Embryonic facial prominence (tissue), 1 donor: Measurements from ENCODE around the gene TNNI3.
"Not testable (repeated sequence)": the region's sequence is repeated elsewhere in the genome, so short reads cannot be mapped to it uniquely, and the experiment has no call there.

Experiments used
- DNase-seq: peaks from one replicate; pipeline ENCODE4 v3.0.0-alpha.2; 2016; ENCODE audit errors: extremely low spot score

Gene TNNI3

DNA sequence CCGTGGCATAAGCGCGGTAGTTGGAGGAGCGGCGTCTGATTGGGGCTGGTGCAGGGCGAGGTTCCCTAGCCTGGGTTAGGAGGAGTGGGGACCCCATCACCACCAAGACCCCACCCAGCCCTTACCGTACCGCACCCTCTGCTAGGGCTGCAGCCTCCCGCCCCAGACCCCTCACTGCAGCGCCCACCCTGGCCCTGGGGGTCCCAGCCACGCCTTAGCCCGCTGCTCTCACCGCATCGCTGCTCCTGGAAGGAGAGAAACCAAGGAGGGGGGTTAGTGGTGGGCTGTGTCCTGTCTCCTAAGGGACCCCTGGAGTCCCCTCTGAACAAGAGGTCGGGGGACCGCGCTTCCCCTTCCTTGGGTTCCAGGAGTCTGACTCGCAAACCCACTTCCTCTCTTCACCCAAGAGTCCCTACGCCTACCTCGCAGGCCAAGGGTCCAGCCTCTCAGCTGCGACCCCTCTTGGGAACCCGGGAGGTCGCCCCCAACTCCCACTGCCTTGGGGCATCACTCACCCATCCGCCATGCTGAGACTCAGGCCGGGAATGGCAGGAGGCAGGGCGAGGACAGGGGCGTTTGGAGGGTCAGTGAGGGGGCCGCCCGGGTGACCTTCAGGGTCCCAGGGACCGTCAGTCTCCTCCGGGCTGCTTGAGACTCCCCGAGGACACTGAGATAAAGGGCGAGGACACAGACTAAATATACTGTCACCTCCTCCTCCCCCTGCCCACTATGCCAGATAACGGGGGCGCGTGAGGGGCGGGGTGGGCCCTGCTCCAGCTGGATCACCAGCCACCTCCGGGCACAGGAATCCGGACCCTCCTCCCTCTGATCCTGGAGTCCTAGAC lies at the start of gene TNNI3:
Gene TNNI3, minus strand, starts transcription at position 669 of the 845 bp plus-strand sequence. Its CDS starts 143 bp downstream, at position 526.
- DNase-seq, result no peak

DNA sequence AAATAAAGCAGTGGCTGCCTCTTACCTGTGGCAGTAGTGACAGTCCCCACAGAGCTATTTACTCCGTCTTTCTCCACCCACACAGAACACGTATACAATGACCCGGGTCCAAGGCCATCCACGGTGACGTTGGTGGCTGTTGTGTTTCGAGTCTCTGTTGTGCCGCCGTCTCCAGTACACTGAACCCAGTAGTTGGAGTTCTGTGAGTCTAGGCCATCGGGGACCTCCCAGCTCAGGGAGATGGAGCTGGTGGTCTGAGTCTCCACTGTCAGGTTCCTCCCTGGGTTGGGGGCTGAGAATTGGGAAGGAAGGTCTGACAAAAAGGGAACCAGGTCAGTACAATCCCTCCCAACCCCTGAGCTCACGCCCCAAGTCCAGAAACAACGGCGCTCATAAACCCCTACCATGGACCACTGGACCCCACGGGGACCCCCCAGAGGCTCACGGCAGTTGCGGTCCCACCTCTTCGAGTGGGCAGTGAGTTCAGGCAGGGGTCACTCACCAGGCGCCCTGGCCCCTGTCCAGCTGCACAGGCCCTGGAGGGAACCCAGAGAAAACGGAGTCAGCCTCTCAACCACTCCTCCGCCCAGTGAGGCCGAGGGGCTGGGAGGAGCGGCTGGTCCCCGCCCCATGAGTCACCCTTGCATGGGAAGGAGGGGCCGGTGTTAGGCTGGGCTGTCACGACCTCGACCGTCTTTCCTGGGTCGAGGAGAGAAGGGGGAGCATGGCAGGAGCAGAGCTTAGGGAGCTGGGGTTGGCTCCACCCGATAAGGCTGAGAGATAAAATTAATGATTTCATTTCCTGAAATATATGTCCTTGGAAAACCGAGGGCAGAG lies 49.4 kb upstream of the TNNI3 start:
- DNase-seq, result no peak

DNA sequence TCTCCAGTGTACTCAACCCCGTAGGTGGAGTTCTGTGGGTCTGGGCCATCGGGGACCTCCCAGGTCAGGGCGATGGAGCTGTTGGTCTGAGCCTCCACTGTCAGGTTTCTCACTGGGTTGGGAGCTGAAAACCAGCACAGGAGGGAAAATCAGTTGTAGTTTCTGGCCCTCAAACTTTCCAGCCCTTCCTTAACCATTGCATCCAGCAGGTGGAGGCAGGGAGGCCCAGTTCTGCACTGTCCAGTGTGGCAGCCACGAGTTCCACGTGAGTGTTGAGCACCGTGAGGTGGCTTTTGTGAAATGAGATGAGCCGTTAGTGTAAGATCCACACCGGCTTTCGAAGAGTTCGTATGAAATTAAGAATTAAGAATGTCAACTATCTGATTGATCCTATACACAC lies 44.7 kb upstream of the TNNI3 start:
- DNase-seq, result not testable (repeated sequence)

DNA sequence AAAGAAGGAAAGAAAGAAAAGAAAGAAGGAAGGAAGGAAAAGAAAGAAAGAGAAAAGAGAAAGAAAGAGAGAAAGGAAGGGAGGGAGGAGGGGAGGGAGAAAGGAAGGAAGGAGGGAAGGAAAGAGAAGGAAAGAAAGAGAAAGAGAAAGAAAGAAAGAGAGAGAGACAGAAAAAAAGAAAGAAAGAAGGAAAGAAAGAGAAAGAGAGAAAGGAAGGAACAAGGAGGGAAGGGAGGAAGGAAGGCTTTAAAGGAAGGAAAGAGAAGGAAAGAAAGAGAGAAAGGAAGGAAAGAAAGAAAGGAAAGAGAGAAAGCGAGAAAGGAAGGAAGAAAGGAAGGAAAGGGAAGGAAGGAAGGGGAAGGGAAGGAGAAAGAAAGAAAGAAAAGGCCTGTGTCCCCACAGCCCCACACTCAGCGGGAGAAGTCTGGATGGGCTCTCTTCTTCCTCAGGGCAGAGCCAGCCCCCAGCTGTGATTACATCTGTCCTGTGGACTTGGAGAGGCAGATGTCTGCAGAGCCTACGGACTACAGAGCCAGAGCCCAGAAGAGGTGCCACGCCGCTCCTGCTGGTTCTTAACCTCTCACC lies 42.2 kb upstream of the TNNI3 start:
- DNase-seq, result no peak

DNA sequence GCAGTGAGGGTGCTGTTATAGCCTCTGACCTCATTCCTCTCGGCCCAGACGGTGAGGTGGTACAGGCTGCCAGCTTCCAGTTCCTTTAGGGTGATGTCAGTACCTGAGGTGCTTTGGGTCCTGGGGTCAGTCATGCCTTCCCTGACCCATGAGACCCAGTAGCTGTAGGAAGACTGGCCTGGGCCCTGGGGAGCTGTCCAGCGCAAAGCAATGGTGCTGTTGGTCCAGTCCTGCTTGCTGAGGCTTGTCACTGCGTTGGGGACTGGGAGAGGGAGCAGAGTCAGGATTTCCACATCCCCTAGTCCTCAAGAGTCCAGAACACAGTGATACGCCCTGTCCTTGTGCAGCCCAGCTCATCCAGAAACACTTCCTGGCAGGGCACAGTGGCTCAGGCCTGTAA lies 41.1 kb upstream of the TNNI3 start:
- no peak for DNase-seq

DNA sequence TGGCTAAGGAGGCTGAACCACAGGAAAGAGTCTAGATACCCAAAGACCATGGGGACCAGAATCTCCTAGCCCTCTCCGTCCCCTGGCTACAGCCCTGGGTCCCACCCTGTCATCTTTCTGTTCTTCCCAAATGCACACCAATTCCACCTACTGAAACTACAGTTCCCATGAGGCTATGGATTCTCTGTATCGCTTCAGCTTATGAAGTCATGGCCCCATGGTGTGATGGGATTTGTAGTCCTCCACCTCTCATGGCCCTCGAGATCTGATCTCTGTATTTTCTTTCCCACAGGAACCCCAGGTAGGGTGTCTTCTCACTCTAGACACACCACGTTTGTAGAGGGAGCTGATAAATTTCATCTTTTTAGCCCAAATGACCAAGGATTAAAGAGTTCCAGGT lies 40.0 kb upstream of the TNNI3 start:
- no peak for DNase-seq

DNA sequence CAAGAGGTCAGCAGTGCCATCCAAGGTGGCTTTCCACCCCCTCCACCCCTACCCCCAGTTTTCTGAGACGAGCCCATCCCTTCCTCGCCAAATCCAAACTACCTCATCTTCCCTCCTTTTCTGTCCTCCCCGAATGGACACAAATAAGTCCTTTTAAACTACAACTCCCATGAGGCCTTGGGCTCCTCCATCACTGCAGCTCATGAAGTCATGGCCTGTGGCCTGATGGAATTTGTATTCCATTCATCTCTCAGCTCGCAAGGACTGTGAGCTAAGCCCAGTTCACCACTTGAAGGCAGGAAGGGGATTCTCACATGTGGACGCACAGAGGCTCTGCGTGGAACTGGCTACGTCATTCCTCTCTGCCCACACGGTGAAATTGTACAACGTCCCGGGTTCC lies 39.3 kb upstream of the TNNI3 start:
- DNase-seq, result no peak

DNA sequence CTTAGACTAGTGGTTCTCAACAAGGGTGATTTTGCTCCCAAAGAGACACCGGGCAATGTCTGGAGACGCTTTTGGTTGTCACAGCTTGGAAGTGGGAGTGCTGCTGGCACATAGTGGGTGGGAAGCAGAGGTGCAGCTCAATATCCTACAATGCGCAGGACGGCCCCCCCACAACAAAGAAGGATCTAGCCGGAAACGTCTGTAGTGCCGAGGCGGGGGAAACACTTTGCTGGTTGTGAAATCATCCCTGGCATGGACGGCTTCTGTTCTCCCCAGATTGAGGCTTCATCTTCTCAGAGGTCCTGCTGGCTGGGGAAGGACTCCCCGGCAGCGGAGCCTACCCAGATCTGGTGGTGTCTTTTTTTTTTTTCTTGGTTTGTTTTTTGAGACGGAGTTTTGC lies 35.9 kb upstream of the TNNI3 start:
- DNase-seq, result no peak

DNA sequence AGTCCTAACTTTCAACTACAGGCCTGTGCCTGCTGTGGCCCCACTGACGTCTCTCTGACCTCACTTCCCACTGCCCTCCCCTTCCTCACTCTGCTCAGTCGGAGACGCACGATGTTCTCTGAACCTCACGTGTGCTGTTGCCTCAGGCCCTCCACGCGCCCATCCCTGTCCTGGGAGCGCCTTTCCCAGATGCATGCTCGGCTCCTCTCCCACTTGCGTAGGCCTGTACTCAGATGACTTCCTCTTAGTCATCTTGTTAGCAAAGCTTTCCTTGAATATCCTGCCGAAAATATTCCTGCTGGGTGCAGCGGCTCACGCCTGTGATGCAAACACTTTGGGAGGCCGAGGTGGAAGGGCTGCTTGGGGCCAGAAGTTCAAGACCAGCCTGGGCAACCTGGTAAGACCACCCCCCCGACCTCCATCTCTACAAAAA lies 31.9 kb upstream of the TNNI3 start:
- no peak for DNase-seq

DNA sequence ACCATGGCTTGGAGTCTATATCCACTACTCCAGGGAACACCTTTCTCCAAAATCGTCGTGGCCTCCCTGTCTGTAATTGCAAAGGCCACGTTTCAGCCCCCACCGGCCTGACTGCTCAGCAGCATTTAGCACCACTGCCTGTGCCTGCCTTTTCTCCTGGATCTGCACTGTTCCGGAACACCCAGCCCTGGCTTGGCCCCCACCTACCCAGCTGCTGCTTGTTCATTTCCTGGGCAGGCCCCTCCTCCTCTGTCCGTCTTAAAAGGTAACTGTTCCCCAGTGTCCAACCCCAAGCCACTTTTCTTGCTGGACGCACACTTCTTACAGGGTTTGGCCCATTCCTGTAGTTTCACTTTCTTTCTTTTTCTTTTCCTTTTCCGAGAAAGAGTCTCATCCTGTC lies 31.1 kb upstream of the TNNI3 start:
- no peak for DNase-seq

DNA sequence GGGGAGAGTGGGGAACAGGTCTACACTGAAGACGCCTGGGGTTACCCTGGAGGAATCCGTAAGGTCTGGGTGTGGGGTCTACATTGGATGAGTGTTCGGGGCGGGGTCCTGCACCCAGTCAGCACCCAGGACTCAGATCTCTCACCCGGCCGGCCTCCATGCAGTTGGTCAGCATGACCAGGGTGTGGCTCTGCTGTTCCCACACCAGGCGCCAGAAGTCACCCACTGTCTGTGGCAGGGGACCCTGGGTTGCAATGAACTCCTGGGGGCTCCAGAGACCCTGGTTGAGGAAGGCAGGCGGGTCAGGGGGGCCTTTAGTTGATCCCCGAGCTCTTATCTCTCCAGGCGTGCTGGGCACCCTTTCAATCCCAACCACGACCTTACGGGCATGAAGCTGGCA lies 28.5 kb upstream of the TNNI3 start:
- no peak for DNase-seq

DNA sequence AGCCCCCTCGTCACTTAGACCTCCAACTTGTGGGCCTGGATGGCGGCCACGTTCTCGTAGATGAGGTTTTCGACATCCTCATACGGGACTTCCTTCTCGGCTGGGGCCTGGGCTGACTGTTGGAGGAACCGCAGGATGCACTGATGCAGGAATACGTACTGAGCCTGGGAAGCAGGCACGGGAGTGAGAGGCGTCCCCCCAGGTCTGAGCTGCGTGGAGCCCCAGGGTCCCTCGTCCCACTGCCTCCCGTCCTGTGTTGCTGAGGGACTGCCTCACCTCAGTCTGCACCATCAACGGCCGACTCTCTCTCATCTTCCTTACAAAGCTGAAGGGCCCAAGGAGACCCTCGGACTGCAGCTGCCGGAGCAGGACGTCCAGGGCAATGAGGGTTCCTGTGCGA lies 24.2 kb upstream of the TNNI3 start:
- DNase-seq, result no peak

DNA sequence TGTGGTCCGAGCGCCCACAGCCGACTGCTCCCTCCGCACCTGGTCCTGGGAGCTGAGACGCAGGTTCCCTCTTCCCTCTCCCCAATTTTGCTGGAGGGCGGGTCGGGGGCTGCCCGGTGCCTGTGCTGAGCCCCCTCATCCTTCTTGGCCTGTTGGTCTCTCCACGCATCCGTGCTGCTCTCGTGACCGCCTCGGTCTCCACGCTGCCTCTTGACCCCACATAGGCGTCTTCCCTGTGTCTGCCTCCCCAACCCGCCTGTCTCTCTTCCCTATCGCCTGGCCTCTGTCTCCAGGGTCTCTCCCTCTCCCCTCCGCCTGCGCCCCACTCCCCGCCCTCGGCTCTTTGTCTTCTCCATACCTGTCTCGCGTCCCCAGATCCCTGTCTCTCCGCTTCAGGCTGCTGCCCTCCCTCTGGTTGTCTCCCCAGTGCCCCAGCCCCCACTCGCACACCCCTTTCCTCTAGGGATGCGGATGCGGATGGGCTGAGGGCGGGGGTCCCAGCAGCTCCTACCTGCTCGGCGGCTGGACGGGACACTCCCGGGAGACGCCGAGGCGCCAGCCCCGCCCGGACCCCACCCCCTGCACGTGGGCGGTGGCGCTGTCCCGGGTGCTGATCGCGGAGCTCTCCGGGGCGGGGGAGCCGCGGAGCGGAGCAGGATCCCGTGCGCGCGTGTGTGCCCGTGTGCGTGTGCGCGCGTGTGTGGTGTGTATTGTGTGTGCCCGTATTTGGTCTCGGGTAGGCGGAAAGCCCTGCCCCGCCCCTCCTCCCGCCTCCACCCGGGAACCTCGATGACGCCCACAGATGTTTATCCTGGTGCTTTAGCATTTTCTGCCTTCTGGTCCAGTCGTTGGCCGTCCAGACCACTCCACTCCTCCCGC lies 22.3 kb upstream of the TNNI3 start, which contains the start of gene SYT5:
Gene SYT5, minus strand, starts transcription at position 684 of the 879 bp plus-strand sequence. CDS start 1,248 bp downstream, outside the sequence.
- DNase-seq, result no peak

DNA sequence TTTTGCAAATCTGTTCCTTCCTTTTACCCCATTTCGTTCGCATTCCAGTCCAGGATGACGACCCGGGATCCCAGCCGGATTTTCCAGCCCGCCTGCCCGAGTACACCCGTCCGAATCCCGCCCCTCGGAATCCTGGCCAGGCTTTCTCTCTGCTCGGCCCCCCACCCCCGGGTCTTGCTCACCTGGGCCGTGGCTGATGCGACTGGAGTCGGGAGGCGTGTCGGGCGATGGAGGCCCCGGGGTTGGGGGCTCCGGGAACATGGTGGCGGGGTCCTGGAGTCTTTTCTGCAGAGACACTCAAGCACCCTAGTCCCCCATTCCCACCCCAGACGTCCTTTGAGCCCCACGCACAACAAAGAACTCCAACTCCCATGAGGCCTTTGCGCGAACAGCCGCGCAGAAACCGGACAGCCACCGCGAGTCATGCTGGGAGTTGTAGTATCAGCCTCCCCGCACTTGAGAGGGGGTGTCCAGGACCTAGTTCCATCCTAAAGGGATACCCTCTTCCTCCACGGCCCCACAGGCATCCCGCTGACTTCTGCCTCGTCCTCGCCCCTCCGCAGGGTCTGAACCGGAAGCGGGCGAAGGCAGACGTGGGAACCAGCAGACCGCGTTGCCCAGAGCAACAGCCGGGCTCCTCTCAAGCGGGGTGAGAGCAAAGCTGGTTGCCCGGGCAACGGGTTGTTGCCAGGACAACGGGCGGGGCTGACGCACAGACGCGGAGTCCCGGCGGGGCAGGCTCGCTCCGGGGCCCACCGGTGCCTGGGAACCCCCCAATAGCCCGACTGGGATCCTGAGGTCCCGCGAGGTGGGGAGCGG lies 21.5 kb upstream of the TNNI3 start:
- DNase-seq, result no peak

DNA sequence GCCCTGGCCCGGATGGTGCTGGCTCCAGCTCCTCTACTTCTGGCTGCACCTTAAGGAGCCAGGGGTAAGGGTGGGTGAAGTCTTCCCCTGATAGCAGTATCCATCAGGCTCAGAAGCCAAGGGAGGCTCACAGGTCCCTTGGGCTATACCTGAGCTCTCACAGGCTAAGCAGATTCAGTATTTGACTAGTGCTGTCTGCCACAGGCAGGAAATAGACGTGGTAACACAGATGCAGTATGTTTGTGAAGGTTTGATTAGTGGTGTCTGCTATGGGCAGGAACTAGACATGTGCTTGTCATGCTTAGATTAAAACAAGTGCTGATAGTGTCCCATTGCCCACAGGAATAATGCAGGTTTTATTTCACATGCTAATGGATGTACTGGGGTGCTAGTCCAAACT lies 18.5 kb upstream of the TNNI3 start:
- no peak for DNase-seq

DNA sequence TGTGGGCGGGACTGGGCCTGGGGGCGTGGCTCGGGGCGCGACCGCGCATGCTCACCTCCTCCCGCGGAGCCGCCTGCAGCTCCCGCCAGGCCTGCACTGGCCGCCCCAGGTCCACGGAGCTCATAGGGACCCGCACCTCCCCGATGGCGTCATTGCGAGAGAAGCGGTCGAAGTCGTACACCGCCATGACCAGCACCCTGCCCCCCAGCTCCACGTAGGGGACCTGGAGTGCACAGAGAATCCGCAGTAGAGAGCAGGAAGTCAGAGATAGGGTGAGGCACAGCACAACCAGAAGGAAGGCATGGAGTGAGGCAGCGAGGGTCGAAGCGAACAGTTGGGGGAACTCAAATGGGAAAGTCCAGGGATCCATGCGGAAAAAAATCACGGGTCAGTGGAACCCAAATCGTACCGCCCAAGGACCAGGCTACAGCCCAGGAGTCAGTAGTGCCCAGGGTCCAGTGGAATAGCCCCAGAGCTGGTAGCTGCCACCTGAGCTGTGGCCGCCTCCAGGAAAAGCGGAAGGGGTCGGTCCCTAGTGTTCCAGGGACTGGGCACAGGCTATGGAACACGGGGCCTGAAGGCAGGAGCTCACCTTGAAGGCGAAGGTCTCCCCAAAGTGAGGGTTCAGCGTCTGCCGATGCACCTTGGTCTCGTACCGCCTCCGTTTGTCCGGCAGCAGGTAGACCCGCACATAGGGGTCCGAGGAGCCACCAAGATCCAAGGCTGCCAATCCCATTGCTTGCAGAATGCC lies 17.8 kb upstream of the TNNI3 start:
- DNase-seq, result no peak

DNA sequence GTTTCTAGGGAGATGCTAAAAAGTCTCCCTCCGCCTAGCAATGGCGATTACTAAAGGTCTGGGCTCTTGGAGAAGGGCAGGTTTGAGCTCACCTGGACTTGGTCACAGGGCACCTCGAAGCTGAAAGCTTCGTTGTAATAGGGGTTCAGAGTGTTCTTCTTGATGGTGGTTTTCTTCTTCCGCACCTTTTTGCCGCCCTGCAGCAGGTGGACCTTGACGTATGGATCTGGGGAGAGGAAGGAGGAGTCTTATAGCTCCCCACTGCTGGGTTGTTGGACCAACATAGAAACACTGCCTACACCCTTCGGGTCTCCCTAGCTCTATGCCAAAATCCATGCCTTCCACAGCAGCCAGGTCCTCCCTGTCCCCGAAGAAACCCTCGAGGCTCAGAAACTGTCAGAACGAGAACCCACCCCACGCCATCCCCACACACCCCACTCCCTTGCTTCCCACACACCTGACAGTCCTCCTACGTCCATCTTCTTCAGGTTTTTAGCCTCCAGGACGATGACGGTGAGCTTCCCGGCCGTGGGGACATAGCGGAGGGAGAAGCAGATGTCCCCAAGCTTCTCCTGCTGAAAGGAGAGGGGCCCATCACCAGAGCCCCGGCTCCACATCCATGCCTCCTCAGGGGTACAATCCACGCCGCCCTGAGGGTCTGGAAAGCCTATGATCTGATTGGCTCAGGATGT lies 17.0 kb upstream of the TNNI3 start:
- no peak for DNase-seq

DNA sequence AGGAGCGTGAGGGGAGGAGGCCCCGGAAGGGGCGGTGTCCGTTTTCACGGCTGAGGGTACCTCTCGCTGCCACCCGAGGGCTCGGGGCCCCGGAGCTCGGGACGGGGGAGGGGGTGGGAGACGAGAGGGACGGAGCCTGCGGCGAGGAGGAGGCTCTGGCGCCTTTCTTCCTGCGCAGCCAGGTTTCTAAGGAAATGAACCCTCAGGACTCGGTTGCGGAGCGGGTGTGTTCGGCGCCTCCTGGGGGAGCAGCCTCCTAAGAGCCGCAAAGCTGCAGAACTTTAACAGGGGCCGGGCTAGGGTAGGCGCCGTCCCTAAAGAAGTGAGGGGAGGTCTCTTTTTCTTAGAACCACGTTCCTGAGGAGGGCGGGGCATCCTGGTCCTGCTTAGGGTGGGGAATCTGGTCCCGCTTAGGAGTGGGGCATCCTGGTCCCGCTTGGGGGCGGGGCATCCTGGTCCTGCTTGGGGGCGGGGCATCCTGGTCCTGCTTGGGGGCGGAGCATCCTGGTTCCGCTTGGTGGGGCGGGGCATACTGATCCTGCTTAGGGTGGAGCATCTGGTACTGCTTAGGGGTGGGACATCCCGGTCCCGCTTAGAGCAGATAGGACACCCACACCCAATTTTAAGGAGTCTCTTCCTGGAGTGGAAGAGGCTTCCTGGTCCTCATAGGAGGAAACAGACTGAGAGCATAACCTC lies 16.3 kb upstream of the TNNI3 start:
- DNase-seq, result no peak
